K562 (cell line): Measurements from ENCODE around the gene CD248.

Source experiments
- AFF4 ChIP-seq: sonication (generic); formaldehyde crosslinking; IDR thresholded peaks from 2 replicates; pipeline ENCODE4 v1.8.0; 2023; ENCODE audit warnings: mild to moderate bottlenecking, missing genetic modification reagents
- FOXJ3 ChIP-seq: sonication (generic); formaldehyde crosslinking; IDR thresholded peaks from 2 replicates; pipeline ENCODE4 v1.4.0; 2020; ENCODE audit warnings: mild to moderate bottlenecking, missing genetic modification reagents
- POLR2A ChIP-seq: fragments of 450-650 bp; conservative IDR thresholded peaks from 2 replicates; pipeline ENCODE4 v1.6.1; 2016
- RBM17 ChIP-seq: fragments of 200-400 bp; formaldehyde crosslinking; IDR thresholded peaks from 2 replicates; pipeline ENCODE4 v1.6.1; 2017; ENCODE audit warnings: low read depth, mild to moderate bottlenecking, low read length, borderline replicate concordance
- RCOR1 ChIP-seq, 2 experiments: IDR thresholded peaks; 2 replicates each; pipeline ENCODE4 v1.6.1; 2012; ENCODE audit warnings: low read depth in 2 of 2, low read length in 2 of 2, borderline replicate concordance in 1 of 2, improper control_type of control experiment in 1 of 2
- SIN3B ChIP-seq: fragments of 450-650 bp; IDR thresholded peaks from 2 replicates; pipeline ENCODE4 v1.6.1; 2017; ENCODE audit warnings: low read depth, mild to moderate bottlenecking, moderate library complexity
- TCF3 ChIP-seq: sonication (generic); formaldehyde crosslinking; IDR thresholded peaks from 2 replicates; pipeline ENCODE4 v1.4.0; 2020; ENCODE audit warnings: mild to moderate bottlenecking, missing genetic modification reagents
- ZBTB2 ChIP-seq: fragments of 450-650 bp; IDR thresholded peaks from 2 replicates; pipeline ENCODE4 v1.6.1; 2016; ENCODE audit warnings: antibody characterized with exemption
- TF ChIP-seq, protein P1 (sequence below), 3 experiments: IDR thresholded peaks in 2 of 3; conservative IDR thresholded peaks in 1 of 3; 2 replicates each; pipeline ENCODE4 v1.5.1; 2011 to 2012; ENCODE audit warnings: low read length in 3 of 3, mild to moderate bottlenecking in 3 of 3, control low read depth in 2 of 3, improper control_type of control experiment in 1 of 3, inconsistent platforms in 1 of 3, low read depth in 1 of 3, mixed read lengths in 1 of 3, moderate library complexity in 1 of 3; ENCODE audit not compliant: insufficient read depth in 2 of 3
- TF ChIP-seq, protein P2 (sequence below): fragments of 250-450 bp; sonication (Bioruptor Pico); IDR thresholded peaks from 2 replicates; pipeline ENCODE4 v1.8.0; 2022; ENCODE audit warnings: moderate library complexity, mild to moderate bottlenecking, inconsistent platforms

GRCh38 chr11:66279092-66279734 lies 37.6 kb downstream of the CD248 start:
- TF ChIP-seq FOXJ3 (CRISPR knock-in tag): no peak
- TF ChIP-seq SIN3B: no peak
- TF ChIP-seq AFF4 (CRISPR knock-in tag): no peak
- TF ChIP-seq POLR2A: no peak
- TF ChIP-seq ZBTB2: no peak
- TF ChIP-seq, protein P1, sequence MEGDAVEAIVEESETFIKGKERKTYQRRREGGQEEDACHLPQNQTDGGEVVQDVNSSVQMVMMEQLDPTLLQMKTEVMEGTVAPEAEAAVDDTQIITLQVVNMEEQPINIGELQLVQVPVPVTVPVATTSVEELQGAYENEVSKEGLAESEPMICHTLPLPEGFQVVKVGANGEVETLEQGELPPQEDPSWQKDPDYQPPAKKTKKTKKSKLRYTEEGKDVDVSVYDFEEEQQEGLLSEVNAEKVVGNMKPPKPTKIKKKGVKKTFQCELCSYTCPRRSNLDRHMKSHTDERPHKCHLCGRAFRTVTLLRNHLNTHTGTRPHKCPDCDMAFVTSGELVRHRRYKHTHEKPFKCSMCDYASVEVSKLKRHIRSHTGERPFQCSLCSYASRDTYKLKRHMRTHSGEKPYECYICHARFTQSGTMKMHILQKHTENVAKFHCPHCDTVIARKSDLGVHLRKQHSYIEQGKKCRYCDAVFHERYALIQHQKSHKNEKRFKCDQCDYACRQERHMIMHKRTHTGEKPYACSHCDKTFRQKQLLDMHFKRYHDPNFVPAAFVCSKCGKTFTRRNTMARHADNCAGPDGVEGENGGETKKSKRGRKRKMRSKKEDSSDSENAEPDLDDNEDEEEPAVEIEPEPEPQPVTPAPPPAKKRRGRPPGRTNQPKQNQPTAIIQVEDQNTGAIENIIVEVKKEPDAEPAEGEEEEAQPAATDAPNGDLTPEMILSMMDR (IDR thresholded peaks at IDR 0.05 in 2 of 3, conservative IDR thresholded peaks at IDR 0.05 in 1 of 3; ENCODE audit: insufficient read depth in 2 of 3, low read depth in 1 of 3, low read length in 3 of 3): no peak
- no peak for TF ChIP-seq RCOR1 (IDR thresholded peaks at IDR 0.05; ENCODE audit: borderline replicate concordance in 1 of 2, low read depth in 2 of 2, low read length in 2 of 2)
- TF ChIP-seq RBM17: no peak
- TF ChIP-seq, protein P2, sequence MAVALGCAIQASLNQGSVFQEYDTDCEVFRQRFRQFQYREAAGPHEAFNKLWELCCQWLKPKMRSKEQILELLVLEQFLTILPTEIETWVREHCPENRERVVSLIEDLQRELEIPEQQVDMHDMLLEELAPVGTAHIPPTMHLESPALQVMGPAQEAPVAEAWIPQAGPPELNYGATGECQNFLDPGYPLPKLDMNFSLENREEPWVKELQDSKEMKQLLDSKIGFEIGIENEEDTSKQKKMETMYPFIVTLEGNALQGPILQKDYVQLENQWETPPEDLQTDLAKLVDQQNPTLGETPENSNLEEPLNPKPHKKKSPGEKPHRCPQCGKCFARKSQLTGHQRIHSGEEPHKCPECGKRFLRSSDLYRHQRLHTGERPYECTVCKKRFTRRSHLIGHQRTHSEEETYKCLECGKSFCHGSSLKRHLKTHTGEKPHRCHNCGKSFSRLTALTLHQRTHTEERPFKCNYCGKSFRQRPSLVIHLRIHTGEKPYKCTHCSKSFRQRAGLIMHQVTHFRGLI (CRISPR knock-in tag): no peak
- no peak for TF ChIP-seq TCF3
